H1 (cell line): Measurements from ENCODE around the gene METTL25B. TPM values are rescaled to one million over a fixed set of nuclear protein-coding genes. Genes with fewer than 3 reads are reported as not detected.

ENCODE experiments used
- FOSL1 ChIP-seq: IDR thresholded peaks from 2 replicates; pipeline ENCODE4 v1.6.1; 2011; ENCODE audit warnings: mild to moderate bottlenecking, low read depth, low read length, moderate library complexity; ENCODE audit not compliant: insufficient read depth
- HDAC2 ChIP-seq, 2 experiments: fragments of 300-600 bp in 1 of 2; sonication (generic) in 1 of 2; IDR thresholded peaks; 2 replicates each; pipeline ENCODE4 v1.6.1; 2011 to 2012; ENCODE audit warnings: low read depth in 2 of 2, low read length in 2 of 2, mild to moderate bottlenecking in 2 of 2, moderate library complexity in 2 of 2, borderline replicate concordance in 1 of 2, inconsistent platforms in 1 of 2
- RFX5 ChIP-seq: IDR thresholded peaks from 2 replicates; pipeline ENCODE4 v1.6.1; 2011; ENCODE audit warnings: low read depth, low read length, improper control_type of control experiment, borderline replicate concordance
- RNF2 ChIP-seq: fragments of 200-900, 300-1000 bp; sonication (generic); IDR thresholded peaks from 2 replicates; pipeline ENCODE4 v1.7.1; 2016; ENCODE audit warnings: borderline replicate concordance, low read depth, mild to moderate bottlenecking, antibody characterized with exemption, low read length; ENCODE audit not compliant: poor library complexity, severe bottlenecking; ENCODE audit errors: missing control alignments
- SAP30 ChIP-seq: fragments of 300-600 bp; sonication (generic); IDR thresholded peaks from 2 replicates; pipeline ENCODE4 v1.7.1; 2012; ENCODE audit warnings: low read length, moderate library complexity, mild to moderate bottlenecking, inconsistent platforms; ENCODE audit not compliant: insufficient read depth, insufficient replicate concordance
- TBP ChIP-seq: IDR thresholded peaks from 2 replicates; pipeline ENCODE4 v1.6.1; 2011; ENCODE audit warnings: low read depth, low read length, improper control_type of control experiment
- YY1 ChIP-seq: IDR thresholded peaks from 2 replicates; pipeline ENCODE4 v1.6.1; 2011; ENCODE audit warnings: low read depth, mild to moderate bottlenecking, low read length
- polyA plus RNA-seq, 7 experiments: library from polyadenylated mRNA; depleted of rRNA in 3 of 7; stranded (reverse) in 5 of 7; unstranded in 2 of 7; fragments of >200 nt in 5 of 7; fragments of 200-250 nt in 2 of 7; gene quantifications; 1 replicate in 5 of 7; 2 replicates in 1 of 7; 4 replicates in 1 of 7; pipeline versions ENCODE4 v1.2.1 to v1.2.3, GENCODE V29; 2011 to 2013; ENCODE audit warnings: missing spikeins in 2 of 7, mixed read lengths in 2 of 7
- total RNA-seq: library from RNA; stranded (reverse); fragmentation: NEBNext Ultra II Directional; extraction: Animal tissue kit (Norgen Biotek cat#: 25700); gene quantifications from 2 replicates; pipeline ENCODE4 v1.2.1, GENCODE V29; 2021
- TF ChIP-seq, protein P1 (sequence below): IDR thresholded peaks from 2 replicates; pipeline ENCODE4 v1.6.1; 2012; ENCODE audit warnings: low read length, inconsistent platforms
- TF ChIP-seq, protein P2 (sequence below): IDR thresholded peaks from 2 replicates; pipeline ENCODE4 v1.6.1; 2011; ENCODE audit warnings: low read depth, mild to moderate bottlenecking, low read length; ENCODE audit not compliant: insufficient read depth

The METTL25B gene
- total and polyA plus RNA-seq, 2 of the 8 experiments (the other 6 are each of a cell fraction or from before 2014, with no cell fraction given), result 28.4 to 30.1 TPM

DNA sequence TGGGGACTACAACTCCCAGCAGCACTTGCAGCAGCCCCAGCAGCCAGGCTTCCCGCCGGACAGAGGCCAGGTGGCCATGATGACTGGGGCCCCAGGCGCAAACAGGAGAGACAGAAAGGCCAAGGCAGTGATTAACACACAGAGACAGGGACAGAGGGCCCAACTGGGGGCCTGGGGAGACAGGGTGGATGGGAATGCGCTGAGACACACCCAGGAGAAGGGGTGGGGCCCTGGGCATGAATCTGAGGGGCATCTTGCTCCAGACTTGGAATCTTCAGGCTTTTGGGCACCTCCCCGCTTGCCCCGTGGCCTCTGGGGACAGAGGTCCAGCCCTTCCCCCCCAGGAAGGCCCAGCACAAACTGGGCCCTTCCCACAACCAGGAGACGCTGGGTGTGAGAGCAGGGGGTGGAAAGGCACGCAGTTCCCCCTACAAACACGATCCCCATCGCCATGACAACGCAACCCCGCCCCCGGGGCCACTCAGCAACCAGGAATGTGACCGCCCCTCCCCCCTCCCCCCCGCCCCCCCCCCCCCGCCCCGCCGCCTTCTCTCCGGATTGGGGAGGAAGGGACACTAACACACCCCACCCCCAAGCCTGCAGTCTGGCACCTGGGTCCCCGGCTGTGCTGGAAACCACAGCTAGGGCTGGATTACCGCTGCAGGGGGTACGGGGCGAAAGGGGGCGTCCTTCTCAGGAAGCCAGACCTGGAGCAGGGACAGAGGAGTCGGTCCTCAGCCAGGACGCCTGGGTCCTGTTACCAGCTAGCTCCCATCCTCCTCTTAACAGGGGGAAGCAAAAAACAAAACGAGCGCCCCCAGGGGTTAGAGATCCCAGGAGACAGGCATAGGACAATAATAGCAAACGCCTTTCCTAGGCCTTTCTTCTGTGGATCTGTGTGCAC, 18.7 kb downstream of the METTL25B start (continued):
- TF ChIP-seq, protein P1, sequence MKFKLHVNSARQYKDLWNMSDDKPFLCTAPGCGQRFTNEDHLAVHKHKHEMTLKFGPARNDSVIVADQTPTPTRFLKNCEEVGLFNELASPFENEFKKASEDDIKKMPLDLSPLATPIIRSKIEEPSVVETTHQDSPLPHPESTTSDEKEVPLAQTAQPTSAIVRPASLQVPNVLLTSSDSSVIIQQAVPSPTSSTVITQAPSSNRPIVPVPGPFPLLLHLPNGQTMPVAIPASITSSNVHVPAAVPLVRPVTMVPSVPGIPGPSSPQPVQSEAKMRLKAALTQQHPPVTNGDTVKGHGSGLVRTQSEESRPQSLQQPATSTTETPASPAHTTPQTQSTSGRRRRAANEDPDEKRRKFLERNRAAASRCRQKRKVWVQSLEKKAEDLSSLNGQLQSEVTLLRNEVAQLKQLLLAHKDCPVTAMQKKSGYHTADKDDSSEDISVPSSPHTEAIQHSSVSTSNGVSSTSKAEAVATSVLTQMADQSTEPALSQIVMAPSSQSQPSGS, result no peak
- TF ChIP-seq HDAC2 (IDR thresholded peaks at IDR 0.05; ENCODE audit: borderline replicate concordance in 1 of 2, low read depth in 2 of 2, low read length in 2 of 2) (peak; percentile 58 to 82; a peak in 1 of 4 replicates), RNF2 (no peak), FOSL1 (no peak), TBP (peak; percentile 55), SAP30 (peak; percentile 19), YY1 (peak; percentile 84), RFX5 (no peak)
- TF ChIP-seq, protein P2, sequence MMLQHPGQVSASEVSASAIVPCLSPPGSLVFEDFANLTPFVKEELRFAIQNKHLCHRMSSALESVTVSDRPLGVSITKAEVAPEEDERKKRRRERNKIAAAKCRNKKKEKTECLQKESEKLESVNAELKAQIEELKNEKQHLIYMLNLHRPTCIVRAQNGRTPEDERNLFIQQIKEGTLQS, result no peak
- TF ChIP-seq, all 59 proteins: peak for 22
